Astrocyte of the hippocampus (primary cell): Measurements from ENCODE around the gene BANF1.
"Not testable (repeated sequence)": the region's sequence is repeated elsewhere in the genome, so short reads cannot be mapped to it uniquely, and the experiment has no call there.

Experiments used
- DNase-seq: peaks from one replicate; pipeline ENCODE4 v3.0.0; 2011; ENCODE audit warnings: low read depth, low spot score

Gene BANF1

GRCh38 chr11:66011239-66011784 lies 9.0 kb downstream of the BANF1 start:
- peak; percentile 77 for DNase-seq

- DNase-seq, result no peak
Measured at GRCh38 chr11:66011785-66012303, 9.5 kb downstream of the BANF1 start, which contains the start of gene CST6. Gene CST6 (plus strand): TSS chr11:66012008. CDS start chr11:66012045, 37 bp downstream.

- no peak for DNase-seq
Measured at GRCh38 chr11:66012371-66012945, 10.2 kb downstream of the BANF1 start.

GRCh38 chr11:66012946-66013761 lies 10.9 kb downstream of the BANF1 start:
- DNase-seq, result no peak

- DNase-seq, result no peak
Measured at GRCh38 chr11:66013762-66014100, 11.4 kb downstream of the BANF1 start.

GRCh38 chr11:66014804-66015453 lies 12.6 kb downstream of the BANF1 start:
- DNase-seq, result no peak

GRCh38 chr11:66015454-66015881 lies 13.2 kb downstream of the BANF1 start:
- DNase-seq, result peak; percentile 55

- peak; percentile 47 for DNase-seq
Measured at GRCh38 chr11:66015936-66016792, 13.9 kb downstream of the BANF1 start.

- DNase-seq, result no peak
Measured at GRCh38 chr11:66016793-66017177, 14.5 kb downstream of the BANF1 start.

- no peak for DNase-seq
Measured at GRCh38 chr11:66017321-66017720, 15.0 kb downstream of the BANF1 start.

- DNase-seq, result no peak
Measured at GRCh38 chr11:66020212-66020611, 17.9 kb downstream of the BANF1 start.

- peak; percentile 84 for DNase-seq
Measured at GRCh38 chr11:66020618-66021357, 18.5 kb downstream of the BANF1 start.

GRCh38 chr11:66022401-66023185 lies 20.3 kb downstream of the BANF1 start:
- DNase-seq, result peak; percentile 85

- not testable (repeated sequence) for DNase-seq
Measured at GRCh38 chr11:66023186-66023440, 20.8 kb downstream of the BANF1 start.

GRCh38 chr11:66026017-66026529 lies 23.8 kb downstream of the BANF1 start, which contains the start of gene CATSPER1:
Gene CATSPER1 (minus strand): TSS chr11:66026479. CDS start chr11:66026379, 100 bp downstream.
- no peak for DNase-seq

GRCh38 chr11:66032957-66033735 lies 30.8 kb downstream of the BANF1 start:
- no peak for DNase-seq

GRCh38 chr11:66035653-66036333 lies 33.5 kb downstream of the BANF1 start:
- no peak for DNase-seq

GRCh38 chr11:66036334-66036710 lies 34.0 kb downstream of the BANF1 start:
- DNase-seq, result no peak
